ENCODE data around the gene NRG2.

NRG2 gene

DNA sequence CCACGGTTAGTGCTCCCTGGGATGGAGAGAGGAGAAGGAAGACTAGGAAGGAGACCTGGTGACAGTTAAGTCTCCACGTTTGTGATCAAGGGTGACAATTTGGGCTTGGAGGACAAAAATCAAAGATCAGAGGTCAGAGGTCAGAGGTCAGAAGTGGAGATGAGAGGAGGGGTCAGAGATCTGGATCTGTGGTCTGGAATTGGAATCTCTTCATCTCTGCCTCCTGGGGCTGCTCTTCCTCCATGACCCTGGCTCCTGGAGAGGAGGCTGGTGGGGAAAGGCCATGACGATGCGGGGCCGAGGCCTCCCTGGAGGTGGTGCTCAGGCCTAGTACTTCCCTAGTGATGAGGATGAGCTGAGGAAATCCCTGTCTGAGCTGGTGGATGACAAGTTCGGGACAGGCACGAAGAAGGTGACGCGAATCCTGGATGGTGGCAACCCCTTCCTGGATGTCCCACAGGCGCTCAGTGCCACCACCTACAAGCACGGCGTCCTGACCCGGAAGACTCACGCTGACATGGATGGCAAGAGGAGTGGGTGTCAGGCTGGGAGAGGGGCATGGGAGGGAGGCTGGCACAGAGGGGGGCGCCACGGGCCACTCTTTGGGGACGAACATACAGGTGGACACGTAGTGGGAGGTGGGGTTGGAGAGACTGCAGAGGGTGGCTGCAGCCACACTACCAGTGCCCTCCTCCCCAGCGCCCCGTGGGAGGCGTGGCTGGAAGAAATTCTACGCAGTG is 206.5 kb downstream of the NRG2 start:
- no peak for DNase-seq (ENCODE audit: low spot score)

- no peak for DNase-seq (ENCODE audit: low spot score)
Measured at GRCh38 chr5:139835656-139836055, 207.4 kb downstream of the NRG2 start.

DNA sequence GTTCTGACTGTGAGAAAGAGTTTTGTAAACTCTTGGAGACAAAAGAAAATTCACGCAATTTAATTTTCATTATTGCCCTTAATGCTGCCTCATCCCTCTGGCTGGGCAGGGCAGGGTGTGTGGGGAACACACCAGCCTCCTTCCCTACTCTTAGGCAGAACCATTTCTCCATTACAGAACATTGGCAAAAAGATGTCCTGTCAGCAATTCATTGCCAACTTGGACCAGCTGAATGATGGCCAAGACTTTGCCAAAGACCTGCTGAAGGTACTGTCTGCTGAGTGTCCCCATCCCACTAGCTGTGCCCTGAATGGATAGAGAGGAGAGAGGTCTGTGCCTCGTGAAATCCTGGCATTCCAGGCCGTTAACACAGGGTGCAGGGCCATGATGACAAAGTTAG is 209.6 kb downstream of the NRG2 start:
- DNase-seq (ENCODE audit: low spot score): no peak

- no peak for DNase-seq (ENCODE audit: low spot score)
Measured at GRCh38 chr5:139831624-139832023, 211.5 kb downstream of the NRG2 start.

- no peak for DNase-seq (ENCODE audit: low spot score)
Measured at GRCh38 chr5:139829471-139829870, 213.6 kb downstream of the NRG2 start.

- DNase-seq (ENCODE audit: low spot score): no peak
Measured at GRCh38 chr5:139828207-139828895, 214.7 kb downstream of the NRG2 start.

DNA sequence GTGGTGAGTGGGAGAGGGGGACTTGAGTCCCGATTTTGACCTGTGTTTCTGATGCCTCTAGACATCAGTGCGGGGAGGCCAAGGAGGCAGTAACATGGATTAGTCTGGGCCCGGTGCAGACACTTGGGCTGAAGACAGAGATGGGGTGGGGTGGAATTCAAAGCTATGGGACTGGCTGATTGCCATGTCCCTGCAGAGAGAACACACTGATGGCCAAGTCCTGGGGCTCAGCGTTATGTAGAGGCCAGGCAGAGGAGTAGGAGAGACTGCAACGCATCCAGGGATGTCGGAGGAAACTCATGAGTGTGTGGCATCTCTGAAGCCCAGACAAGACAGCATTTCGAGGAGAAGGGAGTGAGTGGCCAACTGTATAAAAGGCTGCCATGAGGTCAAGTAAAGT is 217.4 kb downstream of the NRG2 start:
- no peak for DNase-seq (ENCODE audit: low spot score)

- DNase-seq (ENCODE audit: low spot score): no peak
Measured at GRCh38 chr5:139823757-139824355, 219.2 kb downstream of the NRG2 start.

DNA sequence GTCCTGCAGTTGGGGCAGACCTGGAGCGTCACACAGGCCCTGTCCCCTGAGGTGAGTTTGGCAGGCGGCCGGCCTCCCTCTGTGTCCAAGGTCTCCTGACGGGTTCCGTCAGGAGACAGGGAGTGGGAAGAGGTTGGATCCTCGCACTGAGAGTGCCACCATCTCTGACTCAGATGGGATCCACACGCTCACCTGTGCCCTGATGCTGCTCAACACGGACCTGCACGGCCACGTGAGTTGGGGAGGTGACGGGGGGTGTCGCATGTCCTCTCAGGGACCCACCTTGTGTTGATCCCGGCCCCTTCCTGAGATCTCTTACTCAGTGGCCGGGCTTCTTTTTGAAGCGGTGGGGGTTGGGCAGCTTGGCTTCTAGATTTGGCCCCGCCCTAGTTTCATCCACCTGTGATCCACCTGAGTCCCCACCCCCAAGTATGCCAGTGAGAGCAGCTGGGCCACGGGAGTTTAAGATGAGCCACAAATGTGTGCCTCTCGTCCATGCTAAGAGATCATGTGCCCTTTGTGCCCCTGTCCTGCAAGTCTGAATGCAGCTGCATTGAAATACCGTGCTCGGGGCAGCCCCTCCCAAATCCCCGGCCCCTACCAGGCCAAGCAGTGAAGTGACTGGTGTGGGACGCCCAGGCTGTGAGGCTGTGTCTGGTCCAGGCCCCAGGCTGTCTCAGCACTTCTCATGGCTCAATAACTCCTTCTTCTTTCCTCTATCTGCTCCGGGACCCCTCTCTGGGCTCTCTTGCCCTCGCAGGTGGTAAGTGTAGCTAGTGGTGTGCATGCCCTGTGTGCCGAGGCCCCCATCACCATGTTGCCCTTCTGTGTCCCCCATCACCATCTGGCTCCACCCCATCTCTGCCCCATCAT is 220.3 kb downstream of the NRG2 start:
- no peak for DNase-seq (ENCODE audit: low spot score)

DNA sequence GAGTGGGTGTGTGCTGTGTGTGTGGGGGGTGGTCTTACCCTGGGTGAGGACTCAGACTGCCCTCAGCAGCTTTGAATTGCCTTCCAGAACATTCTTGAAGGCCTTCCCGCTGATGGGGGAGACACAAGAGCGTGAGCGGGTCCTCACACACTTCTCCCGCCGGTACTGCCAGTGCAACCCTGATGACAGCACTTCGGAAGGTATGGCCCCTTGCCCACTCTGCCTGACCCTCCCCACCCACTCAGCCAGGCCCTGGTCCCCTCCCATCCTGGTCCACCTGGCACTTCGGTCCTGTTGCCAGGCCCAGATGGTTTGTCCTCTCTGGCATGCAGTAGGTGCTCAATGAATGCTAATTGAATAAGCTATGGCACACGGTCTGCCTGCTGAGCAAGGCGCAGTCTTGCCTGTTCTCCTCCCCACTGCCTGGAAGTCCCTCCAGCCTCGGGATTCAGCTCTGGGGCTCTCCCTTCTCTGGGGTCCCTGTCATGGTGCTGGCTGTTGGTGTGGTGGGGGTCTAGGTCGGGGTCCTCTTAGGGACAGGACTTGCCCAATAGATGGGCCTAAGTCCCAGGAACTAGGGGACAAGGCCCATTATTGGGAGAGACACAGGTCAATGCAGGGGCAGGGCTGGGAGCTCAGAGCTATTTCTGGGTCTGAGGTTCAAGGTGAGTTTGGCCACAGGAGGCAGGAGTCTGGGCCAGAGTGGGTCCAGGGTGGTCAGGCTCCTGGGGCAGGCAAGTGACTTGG is 221.1 kb downstream of the NRG2 start:
- DNase-seq (ENCODE audit: low spot score): no peak

GRCh38 chr5:139820606-139821005 is 222.5 kb downstream of the NRG2 start:
- DNase-seq (ENCODE audit: low spot score): no peak

DNA sequence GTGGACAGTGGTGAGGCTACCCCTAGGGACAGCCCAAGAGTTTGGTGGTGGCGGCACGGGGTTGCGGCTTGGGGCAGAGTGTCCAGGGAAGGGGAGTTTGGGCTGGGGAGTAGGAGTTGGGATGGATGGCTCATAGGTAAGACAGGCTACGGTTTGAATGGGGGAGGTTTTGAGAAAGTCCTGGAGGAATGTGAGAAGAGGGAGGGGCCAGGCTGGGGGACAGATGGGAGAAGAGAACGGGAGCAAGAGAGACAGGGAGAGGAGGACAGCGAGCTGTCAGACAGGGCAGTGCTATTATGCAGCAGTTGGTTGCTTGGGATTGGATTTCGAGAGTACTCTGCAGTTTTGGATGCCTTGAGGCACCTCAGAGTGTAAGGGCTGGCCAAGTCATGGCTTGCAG is 223.0 kb downstream of the NRG2 start:
- no peak for DNase-seq (ENCODE audit: low spot score)

GRCh38 chr5:139817970-139818369 is 225.1 kb downstream of the NRG2 start:
- no peak for DNase-seq (ENCODE audit: low spot score)

DNA sequence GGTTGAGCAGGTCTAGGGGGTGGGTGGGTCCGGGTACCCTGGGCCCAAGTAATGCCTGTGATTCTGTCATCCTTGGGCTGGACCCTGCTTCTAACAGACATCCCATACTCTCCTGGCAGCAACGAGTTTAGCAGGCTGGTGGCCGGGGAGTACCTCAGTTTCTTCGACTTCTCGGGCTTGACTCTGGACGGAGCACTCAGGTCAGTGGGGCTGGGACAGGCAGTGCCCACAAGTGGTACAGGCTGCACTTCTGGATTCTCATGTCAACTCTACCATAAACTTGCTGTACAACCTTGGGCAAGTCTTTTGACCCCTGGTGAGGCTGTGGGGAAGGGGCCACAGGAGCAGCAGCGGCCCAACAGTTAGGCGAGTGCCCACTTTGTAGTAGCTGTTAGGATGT is 225.7 kb downstream of the NRG2 start:
- no peak for DNase-seq (ENCODE audit: low spot score)

DNA sequence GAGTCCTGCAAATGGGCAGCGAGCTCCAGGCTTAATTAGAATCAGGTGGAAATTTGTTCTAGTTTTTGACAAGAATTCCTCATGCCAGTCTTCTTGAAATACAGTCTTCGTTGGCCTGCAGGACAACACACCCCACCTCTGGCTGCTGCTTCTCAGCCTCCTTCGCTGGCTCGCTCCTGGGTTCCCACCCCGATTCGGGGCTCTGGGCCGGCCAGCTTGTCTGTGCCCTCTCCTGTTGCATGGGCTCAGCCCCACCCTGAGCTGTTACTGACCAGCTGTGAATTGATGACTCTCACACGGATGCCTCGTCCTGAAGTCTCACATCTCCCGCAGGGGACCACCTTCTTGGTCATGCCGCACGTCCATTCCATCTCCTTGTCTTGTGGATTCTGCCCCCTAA is 226.5 kb downstream of the NRG2 start:
- no peak for DNase-seq (ENCODE audit: low spot score)

DNA sequence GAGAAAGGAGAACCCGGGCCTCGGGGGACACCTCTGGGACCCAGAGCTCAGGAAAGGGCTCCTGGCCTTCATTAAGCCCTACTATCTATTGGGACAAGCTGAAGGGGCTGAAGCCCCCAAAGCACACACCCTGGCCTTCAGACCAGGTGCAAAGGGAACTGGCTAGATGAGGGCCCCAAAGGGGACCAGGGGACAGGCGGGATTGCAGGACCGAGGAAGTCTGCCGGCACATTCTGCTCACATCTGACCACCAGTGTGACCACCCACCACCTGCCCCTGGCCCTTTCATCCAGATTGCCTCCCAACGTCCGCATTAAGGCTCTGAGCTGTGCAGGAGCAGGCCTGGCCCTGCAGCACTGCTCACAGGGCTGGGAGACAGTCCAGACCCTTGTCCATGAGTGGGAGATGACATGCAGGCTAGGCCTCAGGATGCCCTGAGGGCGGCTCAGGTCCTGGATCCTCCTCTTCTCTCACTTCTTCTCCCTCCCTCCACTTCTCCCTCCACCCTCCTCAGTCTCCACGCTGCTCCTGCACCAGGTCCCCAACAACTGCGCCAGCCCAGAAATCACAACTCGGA is 228.3 kb downstream of the NRG2 start:
- no peak for DNase-seq (ENCODE audit: low spot score)

DNA sequence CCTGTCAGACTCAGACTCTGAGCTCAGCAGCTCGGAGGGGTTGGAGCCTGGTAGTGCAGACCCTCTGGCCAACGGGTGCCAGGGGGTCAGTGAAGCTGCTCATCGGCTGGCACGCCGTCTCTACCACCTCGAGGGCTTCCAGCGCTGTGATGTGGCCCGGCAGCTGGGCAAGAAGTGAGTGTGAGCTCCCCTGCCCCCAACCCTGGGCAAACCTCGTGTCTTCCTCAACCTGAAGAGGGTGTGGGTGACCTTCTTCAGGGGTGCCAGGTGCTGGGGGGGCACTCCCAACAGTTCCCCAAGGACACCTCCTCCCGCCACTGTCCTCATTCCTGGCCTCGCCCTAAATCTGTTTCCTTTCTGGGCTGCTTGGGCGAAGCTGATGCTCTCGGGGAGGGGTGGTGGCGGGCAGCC is 228.9 kb downstream of the NRG2 start:
- DNase-seq (ENCODE audit: low spot score): no peak

DNA sequence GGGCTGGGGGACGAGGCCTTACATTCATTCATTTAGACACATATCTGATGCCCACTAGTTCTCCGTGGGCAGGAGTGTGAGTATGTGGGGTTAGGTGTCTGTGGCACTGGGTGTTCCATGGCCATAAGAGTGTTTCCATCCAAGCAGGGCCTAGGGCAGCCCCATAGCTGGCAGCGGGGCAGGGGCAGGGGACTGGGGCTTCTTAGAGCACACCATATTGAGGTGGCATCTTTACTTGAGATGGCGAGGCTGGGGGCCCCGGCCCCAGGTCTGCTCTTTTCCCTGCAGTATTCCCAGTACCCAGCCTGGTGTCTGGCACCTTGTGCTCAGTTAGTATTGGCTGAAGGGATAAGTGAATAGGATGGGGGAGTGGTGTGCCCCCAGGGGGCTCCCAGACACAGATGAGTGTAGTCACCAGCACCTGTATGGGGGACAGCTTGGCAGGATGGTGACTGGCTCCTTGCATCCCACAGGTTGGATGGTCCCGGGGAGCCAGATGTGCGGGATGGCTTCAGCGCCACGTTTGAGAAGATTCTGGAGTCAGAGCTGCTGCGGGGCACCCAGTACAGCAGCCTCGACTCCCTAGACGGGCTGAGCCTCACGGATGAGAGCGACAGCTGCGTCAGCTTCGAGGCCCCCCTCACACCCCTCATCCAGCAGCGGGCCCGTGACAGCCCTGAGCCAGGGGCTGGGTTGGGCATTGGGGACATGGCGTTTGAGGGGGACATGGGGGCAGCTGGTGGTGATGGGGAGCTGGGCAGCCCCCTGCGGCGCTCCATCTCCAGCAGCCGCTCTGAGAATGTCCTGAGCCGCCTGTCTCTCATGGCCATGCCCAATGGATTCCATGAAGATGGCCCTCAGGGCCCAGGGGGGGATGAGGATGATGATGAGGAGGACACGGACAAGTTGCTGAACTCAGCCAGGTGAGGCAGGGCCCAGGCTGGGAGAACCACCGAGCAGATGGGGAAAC is 230.0 kb downstream of the NRG2 start:
- DNase-seq (ENCODE audit: low spot score): no peak

GRCh38 chr5:139812323-139812722 is 230.8 kb downstream of the NRG2 start:
- no peak for DNase-seq (ENCODE audit: low spot score)

GRCh38 chr5:139811274-139811607 is 231.9 kb downstream of the NRG2 start:
- no peak for DNase-seq (ENCODE audit: low spot score)
